Esophagus squamous epithelium (tissue), 5 donors: Measurements from ENCODE around the gene TBPL1. TPM values are rescaled to one million over a fixed set of nuclear protein-coding genes. Genes with fewer than 3 reads are reported as not detected.

ENCODE experiments used
- DNase-seq: peaks from one replicate; lab custom pipeline; 2025; lab: John Stamatoyannopoulos, UW
- H3K27ac ChIP-seq, 4 donors: fragments of 200-600 bp; sonication (generic); one replicate each; pipeline ENCODE4 v1.5.1; 2016 to 2019; ENCODE audit warnings: mild to moderate bottlenecking in 1 of 4
- H3K27me3 ChIP-seq, 4 donors: fragments of 200-600 bp; sonication (generic); 1 replicate in 3 of 4; 2 replicates in 1 of 4; pipeline versions ENCODE4 v1.5.1 to v1.6.0; 2017 to 2021; ENCODE audit warnings: antibody characterized with exemption in 1 of 4
- H3K36me3 ChIP-seq, 3 donors: fragments of 200-600 bp; sonication (generic); one replicate each; pipeline ENCODE4 v1.5.1; 2016 to 2019
- H3K4me1 ChIP-seq, 3 donors: fragments of 200-600 bp; sonication (generic); one replicate each; pipeline ENCODE4 v1.5.1; 2017 to 2019
- H3K4me3 ChIP-seq, 4 donors: fragments of 200-600 bp; sonication (generic); 1 replicate in 3 of 4; 2 replicates in 1 of 4; pipeline ENCODE4 v1.5.1; 2016 to 2019; ENCODE audit warnings: mild to moderate bottlenecking in 2 of 4, moderate library complexity in 1 of 4
- H3K9me3 ChIP-seq, 3 donors: fragments of 200-600 bp; sonication (generic); one replicate each; pipeline ENCODE4 v1.5.1; 2016 to 2019
- POLR2A ChIP-seq, 4 donors: fragments of 450-650 bp; IDR thresholded peaks; one replicate each; pipeline ENCODE4 v1.6.1; 2017; ENCODE audit warnings: antibody characterized with exemption in 4 of 4, mild to moderate bottlenecking in 4 of 4, moderate library complexity in 3 of 4
- WGBS, 2 donors: methylation state at CpG; one replicate each; pipeline ENCODE4 v1.1.5; 2018; 5-methylcytosine and 5-hydroxymethylcytosine counted together
- intact Hi-C: fragments of 100-400 bp; cut with DNase I; formaldehyde crosslinking; loops from one replicate; pipeline ENCODE4 v1.15.0; 2022
- total RNA-seq, 4 donors: library from RNA; depleted of rRNA; stranded (reverse); fragments of >200 nt; gene quantifications; one replicate each; pipeline ENCODE4 v1.1.0, GENCODE V29; 2016
- TF ChIP-seq, protein P1 (sequence below), 6 experiments: fragments of 450-650 bp in 4 of 6; fragments of 200-600 bp in 2 of 6; sonication (generic) in 2 of 6; IDR thresholded peaks; one replicate each; pipeline ENCODE4 v1.5.1; 2016 to 2019; ENCODE audit warnings: antibody characterized with exemption in 6 of 6, mild to moderate bottlenecking in 4 of 6, moderate library complexity in 4 of 6
- donor health status: DM: yes; HTN: yes; CAD: no.

Gene TBPL1
- total RNA-seq, 4 donors from 2014 or later, result 9.0 to 27.5 (median 12.0) TPM

DNA sequence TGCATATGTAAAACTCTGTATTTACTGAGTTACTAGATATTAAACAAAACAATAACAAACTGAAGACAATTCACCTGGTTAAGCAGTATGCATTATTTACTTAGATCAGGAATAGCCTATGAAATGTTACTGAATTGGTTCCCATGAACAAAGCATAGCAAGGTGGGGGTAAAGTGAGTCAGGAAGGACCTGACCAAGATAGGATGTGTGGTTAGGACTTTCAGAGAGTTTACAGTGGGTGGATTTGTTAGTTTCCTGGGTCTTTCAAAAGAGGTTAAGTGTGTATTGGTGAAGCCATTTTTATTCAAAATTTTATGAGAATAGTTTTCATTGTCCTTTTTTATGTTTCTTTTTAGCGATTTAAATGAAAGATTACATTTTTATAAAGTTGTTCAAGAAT lies 32.9 kb downstream of the TBPL1 start:
- no peak for DNase-seq
- Histone ChIP-seq H3K4me1 (peaks cover 0 to 4% (median 2%) of the 10 kb centered on the region in 3 donors), H3K9me3 (no peaks in the 10 kb centered on the region), H3K27ac (no peak overlapping the region), H3K4me3 (no peak overlapping the region), H3K27me3 (no peaks in the 10 kb centered on the region), H3K36me3 (peaks cover 0 to 72% (median 4%) of the 10 kb centered on the region in 3 donors)
- WGBS, 2 donors, result 81 to 87% methylated on average over 1 of the region's 1 CpG
- intact Hi-C loops, result no loop called here
- no peak for TF ChIP-seq POLR2A (IDR thresholded peaks at IDR 0.05)

DNA sequence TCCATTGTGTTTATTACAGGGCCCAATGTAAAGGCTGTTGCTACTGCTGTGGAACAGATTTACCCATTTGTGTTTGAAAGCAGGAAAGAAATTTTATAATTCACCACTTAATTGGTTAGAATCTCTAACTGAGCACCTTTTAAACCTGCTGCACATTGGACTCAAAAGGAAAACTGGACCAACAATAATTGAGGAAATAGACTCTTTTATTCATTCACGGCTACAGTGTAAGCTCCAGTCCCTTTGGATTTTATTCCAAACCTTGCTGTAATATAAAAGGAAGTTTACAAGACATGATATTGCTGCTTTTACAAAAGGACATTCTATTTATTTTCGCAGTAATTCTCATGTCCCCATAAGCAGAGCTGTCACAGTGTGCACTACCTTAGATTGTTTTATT lies 33.9 kb downstream of the TBPL1 start:
- Histone ChIP-seq H3K36me3 (peaks cover 0 to 62% (median 4%) of the 10 kb centered on the region in 3 donors), H3K27ac (no peak overlapping the region)
- WGBS, 2 donors, result 89 to 100% methylated on average over 2 of the region's 2 CpGs

DNA sequence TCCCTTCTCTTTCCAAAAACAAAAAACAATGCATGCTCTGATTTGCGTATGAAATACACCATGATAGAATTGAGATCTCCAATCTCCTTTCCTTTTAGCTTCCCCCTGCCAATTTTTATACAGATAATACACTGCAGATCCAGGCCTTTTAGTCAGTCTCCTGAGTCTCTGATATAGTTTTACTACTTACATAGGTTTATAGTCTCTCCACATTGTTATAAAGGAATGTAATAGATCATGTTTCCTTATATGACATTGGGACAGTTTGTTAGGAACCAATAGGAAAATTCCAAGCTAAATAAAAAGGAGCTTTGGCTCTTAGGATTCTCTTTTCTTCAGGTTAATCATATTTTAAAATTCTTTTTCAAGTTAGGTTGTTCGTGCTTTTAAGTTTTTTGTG lies 36.5 kb downstream of the TBPL1 start:
- TF ChIP-seq POLR2A (IDR thresholded peaks at IDR 0.05), result no peak
- TF ChIP-seq, protein P1, sequence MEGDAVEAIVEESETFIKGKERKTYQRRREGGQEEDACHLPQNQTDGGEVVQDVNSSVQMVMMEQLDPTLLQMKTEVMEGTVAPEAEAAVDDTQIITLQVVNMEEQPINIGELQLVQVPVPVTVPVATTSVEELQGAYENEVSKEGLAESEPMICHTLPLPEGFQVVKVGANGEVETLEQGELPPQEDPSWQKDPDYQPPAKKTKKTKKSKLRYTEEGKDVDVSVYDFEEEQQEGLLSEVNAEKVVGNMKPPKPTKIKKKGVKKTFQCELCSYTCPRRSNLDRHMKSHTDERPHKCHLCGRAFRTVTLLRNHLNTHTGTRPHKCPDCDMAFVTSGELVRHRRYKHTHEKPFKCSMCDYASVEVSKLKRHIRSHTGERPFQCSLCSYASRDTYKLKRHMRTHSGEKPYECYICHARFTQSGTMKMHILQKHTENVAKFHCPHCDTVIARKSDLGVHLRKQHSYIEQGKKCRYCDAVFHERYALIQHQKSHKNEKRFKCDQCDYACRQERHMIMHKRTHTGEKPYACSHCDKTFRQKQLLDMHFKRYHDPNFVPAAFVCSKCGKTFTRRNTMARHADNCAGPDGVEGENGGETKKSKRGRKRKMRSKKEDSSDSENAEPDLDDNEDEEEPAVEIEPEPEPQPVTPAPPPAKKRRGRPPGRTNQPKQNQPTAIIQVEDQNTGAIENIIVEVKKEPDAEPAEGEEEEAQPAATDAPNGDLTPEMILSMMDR (IDR thresholded peaks at IDR 0.05), result no peak
- intact Hi-C loops, result no loop called here
- 93 to 96% methylated on average over 2 of the region's 2 CpGs for WGBS, 2 donors
- DNase-seq, result no peak
- Histone ChIP-seq H3K36me3 (peaks cover 0 to 38% (median 4%) of the 10 kb centered on the region in 3 donors), H3K27ac (no peak overlapping the region), H3K4me3 (no peak overlapping the region), H3K27me3 (no peaks in the 10 kb centered on the region), H3K9me3 (no peaks in the 10 kb centered on the region), H3K4me1 (peaks cover 0 to 26% (median 10%) of the 10 kb centered on the region in 3 donors)

More for the DNA sequence above, 33.9 kb downstream of the TBPL1 start:
- Histone ChIP-seq H3K9me3 (no peaks in the 10 kb centered on the region), H3K4me1 (peaks cover 0 to 13% (median 7%) of the 10 kb centered on the region in 3 donors), H3K4me3 (no peak overlapping the region), H3K27me3 (no peaks in the 10 kb centered on the region)
- no peak for DNase-seq
- intact Hi-C loops, result no loop called here
- TF ChIP-seq, protein P1 (IDR thresholded peaks at IDR 0.05), result no peak
- no peak for TF ChIP-seq POLR2A (IDR thresholded peaks at IDR 0.05)

DNA sequence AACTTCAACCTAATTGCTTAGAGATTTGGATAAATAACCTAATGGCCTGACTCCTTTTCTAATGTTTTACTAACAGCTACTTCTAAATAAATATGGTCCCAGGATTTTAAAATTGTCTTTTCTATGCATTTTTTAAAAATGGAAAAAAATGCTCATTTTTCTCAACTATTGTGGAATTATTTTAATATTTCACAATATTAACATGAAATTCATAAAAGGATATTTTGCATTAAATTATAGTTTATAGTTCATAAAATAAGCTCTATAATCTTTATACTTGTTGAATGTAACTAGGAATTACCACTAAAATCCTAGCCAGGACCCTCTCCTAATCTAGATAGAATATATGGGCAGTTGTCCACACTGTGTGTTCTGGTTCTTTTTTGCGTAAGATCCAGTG lies 37.3 kb downstream of the TBPL1 start:
- H3K27ac ChIP-seq, result no peak overlapping the region
- TF ChIP-seq POLR2A (IDR thresholded peaks at IDR 0.05), result no peak
- TF ChIP-seq, protein P1 (IDR thresholded peaks at IDR 0.05), result no peak
- intact Hi-C loops, result no loop called here
- DNase-seq, result no peak
- peaks cover 0 to 26% (median 10%) of the 10 kb centered on the region in 3 donors for H3K4me1 ChIP-seq
- H3K9me3 ChIP-seq, result no peaks in the 10 kb centered on the region
- 88 to 100% methylated on average over 1 of the region's 1 CpG for WGBS, 2 donors
- peaks cover 0 to 33% (median 4%) of the 10 kb centered on the region in 3 donors for H3K36me3 ChIP-seq
- H3K27me3 ChIP-seq, result no peaks in the 10 kb centered on the region
- no peak overlapping the region for H3K4me3 ChIP-seq

DNA sequence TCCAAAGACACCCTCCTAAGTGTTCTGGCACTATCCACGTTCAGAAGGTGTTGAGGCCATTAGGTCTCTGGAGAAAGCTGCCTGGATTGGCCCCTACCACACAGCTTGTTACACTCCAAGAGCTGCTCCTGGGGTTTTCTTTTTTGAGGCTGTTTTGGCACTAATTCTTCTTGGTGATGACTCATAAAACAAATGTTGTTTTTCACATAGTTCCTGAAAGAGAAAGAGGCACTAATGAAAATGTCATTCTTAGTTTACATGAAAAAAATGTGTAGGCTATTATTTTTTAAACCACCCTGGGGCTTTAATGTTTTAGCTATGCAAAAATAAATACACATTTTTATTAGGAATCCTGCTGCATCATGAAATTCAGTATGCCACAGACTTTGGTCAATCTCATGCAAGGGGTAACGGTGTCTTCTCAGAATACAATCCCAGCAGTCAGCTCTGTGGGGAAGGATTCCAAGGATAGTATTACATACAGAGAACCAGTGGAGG lies 38.1 kb downstream of the TBPL1 start:
- Histone ChIP-seq H3K27ac (peak overlapping the region in 1 of 4 donors; percentile 21), H3K27me3 (no peaks in the 10 kb centered on the region), H3K9me3 (no peaks in the 10 kb centered on the region), H3K4me1 (peaks cover 3 to 27% (median 10%) of the 10 kb centered on the region in 3 donors), H3K36me3 (peaks cover 0 to 25% (median 4%) of the 10 kb centered on the region in 3 donors), H3K4me3 (no peak overlapping the region)
- TF ChIP-seq POLR2A (IDR thresholded peaks at IDR 0.05), result no peak
- TF ChIP-seq, protein P1 (IDR thresholded peaks at IDR 0.05), result no peak
- WGBS, 2 donors, result 23 to 39% methylated on average over 2 of the region's 2 CpGs
- DNase-seq, result no peak
- intact Hi-C loops, result no loop called here
